B cell (primary cell): ENCODE measurements around the gene PARVB. TPM values are rescaled to one million over a fixed set of nuclear protein-coding genes. Genes with fewer than 3 reads are reported as not detected.

Source experiments
- ATAC-seq: fragments of 200-7000 bp; cut with Tn5 transposase; one replicate; pipeline ENCODE4 v1.10.0; 2021; ENCODE audit warnings: low read depth, mild to moderate bottlenecking, moderate number of reproducible peaks, moderate library complexity
- CTCF ChIA-PET: fragments of 350-600 bp; sonication (Branson Sonifier 250); formaldehyde crosslinking; loops from one replicate; lab custom pipeline; 2021; ENCODE audit warnings: antibody characterized with exemption, inconsistent platforms; lab: Charles Lee
- POLR2A ChIA-PET: fragments of 350-600 bp; sonication (Branson Sonifier 250); formaldehyde crosslinking; loops from one replicate; lab custom pipeline; 2021; ENCODE audit warnings: antibody characterized with exemption; lab: Charles Lee
- DNase-seq: peaks from one replicate; pipeline ENCODE4 v3.0.0; 2013
- H2AFZ ChIP-seq: 2 replicates; pipeline ENCODE4 v1.6.1; 2012; ENCODE audit warnings: mild to moderate bottlenecking, low read depth, low read length; ENCODE audit not compliant: insufficient read depth, poor library complexity, severe bottlenecking
- H3K27ac ChIP-seq, 2 donors: 1 replicate in 1 of 2; 2 replicates in 1 of 2; pipeline ENCODE4 v1.5.1; 2012 to 2013; ENCODE audit warnings: low read length in 2 of 2, mild to moderate bottlenecking in 2 of 2, moderate library complexity in 1 of 2
- H3K27me3 ChIP-seq, 4 experiments: fragments of 200-600 bp in 1 of 4; sonication (generic) in 1 of 4; replicated peaks in 1 of 4; 1 replicate in 2 of 4; 2 replicates in 2 of 4; pipeline versions ENCODE4 v1.6.1 to v1.7.0; 2013 to 2016; ENCODE audit warnings: low read length in 3 of 4, mild to moderate bottlenecking in 2 of 4, mixed read lengths in 1 of 4, moderate library complexity in 1 of 4; ENCODE audit not compliant: insufficient read depth in 4 of 4, control insufficient read depth in 3 of 4; ENCODE audit errors: control extremely low read depth in 1 of 4
- H3K36me3 ChIP-seq, 2 experiments: replicated peaks in 1 of 2; 1 replicate in 1 of 2; 2 replicates in 1 of 2; pipeline versions ENCODE4 v1.6.1 to v1.7.1; 2013; ENCODE audit warnings: low read length in 1 of 2; ENCODE audit not compliant: insufficient read depth in 2 of 2, control insufficient read depth in 1 of 2; ENCODE audit errors: control extremely low read depth in 1 of 2, extremely low read depth in 1 of 2
- H3K4me1 ChIP-seq, 2 donors: fragments of 200-600 bp in 1 of 2; sonication (generic) in 1 of 2; 1 replicate in 1 of 2; 2 replicates in 1 of 2; pipeline versions ENCODE4 v1.5.1 to v1.6.1; 2013 to 2017; ENCODE audit warnings: low read length in 2 of 2; ENCODE audit not compliant: control insufficient read depth in 2 of 2, insufficient read depth in 2 of 2
- H3K4me2 ChIP-seq: replicated peaks from 2 replicates; pipeline ENCODE3; 2012; ENCODE audit warnings: mild to moderate bottlenecking, low read depth, low read length; ENCODE audit not compliant: poor library complexity, severe bottlenecking
- H3K4me3 ChIP-seq, 5 experiments: fragments of 200-600 bp in 1 of 5; sonication (generic) in 1 of 5; 1 replicate in 3 of 5; 2 replicates in 2 of 5; pipeline versions ENCODE4 v1.5.1 to v1.7.0; 2011 to 2016; ENCODE audit warnings: low read length in 4 of 5, mild to moderate bottlenecking in 4 of 5, low read depth in 2 of 5, control low read depth in 1 of 5, moderate library complexity in 1 of 5; ENCODE audit not compliant: insufficient read depth in 1 of 5; ENCODE audit errors: control extremely low read depth in 1 of 5, extremely low read depth in 1 of 5
- H3K79me2 ChIP-seq: fragments of 200-600 bp; sonication (generic); one replicate; pipeline ENCODE4 v1.6.0; 2016; ENCODE audit warnings: low read length; ENCODE audit not compliant: control insufficient read depth, insufficient read depth
- H3K9ac ChIP-seq: fragments of 200-600 bp; sonication (generic); 2 replicates; pipeline ENCODE4 v1.6.1; 2017; ENCODE audit warnings: mild to moderate bottlenecking, low read length, moderate library complexity
- H3K9me3 ChIP-seq, 3 donors: one replicate each; pipeline versions ENCODE4 v1.6.1 to v1.7.1; 2013; ENCODE audit warnings: low read length in 2 of 3; ENCODE audit not compliant: control insufficient read depth in 2 of 3, insufficient read depth in 1 of 3; ENCODE audit errors: control extremely low read depth in 1 of 3
- H4K20me1 ChIP-seq: 2 replicates; pipeline ENCODE4 v1.6.0; 2012; ENCODE audit warnings: mild to moderate bottlenecking, low read length; ENCODE audit not compliant: insufficient read depth, control insufficient read depth, poor library complexity, severe bottlenecking
- H3K27ac Mint-ChIP-seq: one replicate; pipeline ENCODE4 v1.8.0; 2021; ENCODE audit warnings: mixed read lengths
- H3K27me3 Mint-ChIP-seq: one replicate; pipeline ENCODE4 v1.8.0; 2021; ENCODE audit warnings: mixed read lengths
- H3K4me1 Mint-ChIP-seq: one replicate; pipeline ENCODE4 v1.8.0; 2021; ENCODE audit warnings: mixed read lengths
- H3K4me3 Mint-ChIP-seq: one replicate; pipeline ENCODE4 v1.8.0; 2021; ENCODE audit warnings: mixed read lengths
- H3K9me3 Mint-ChIP-seq: one replicate; pipeline ENCODE4 v1.8.0; 2022; ENCODE audit warnings: mixed read lengths; ENCODE audit not compliant: insufficient read depth
- EZH2 ChIP-seq: IDR thresholded peaks from 2 replicates; pipeline ENCODE4 v1.6.1; 2012; ENCODE audit warnings: borderline replicate concordance, low read depth, mild to moderate bottlenecking, moderate library complexity, low read length; ENCODE audit not compliant: insufficient read depth, poor library complexity, severe bottlenecking
- WGBS: methylation state at CpG from one replicate; pipeline ENCODE4 v1.1.5; 2013; ENCODE audit warnings: missing lambda C conversion rate; ENCODE audit not compliant: insufficient coverage; 5-methylcytosine and 5-hydroxymethylcytosine counted together
- intact Hi-C: fragments of 100-400 bp; cut with micrococcal nuclease; formaldehyde crosslinking; loops from one replicate; pipeline ENCODE4 v1.10.0; 2022
- polyA plus RNA-seq: library from polyadenylated mRNA; depleted of rRNA; stranded (reverse); fragments of >200 nt; gene quantifications from 2 replicates; pipeline ENCODE4 v1.2.3, GENCODE V29; 2012
- total RNA-seq, 2 donors: library from RNA; stranded (reverse); fragments of 120-200 nt in 1 of 2; gene quantifications; 1 replicate in 1 of 2; 2 replicates in 1 of 2; pipeline versions ENCODE4 v1.2.3 to v1.2.4, GENCODE V29; 2013 to 2022
- TF ChIP-seq, protein P1 (sequence below): fragments of 200-600 bp; IDR thresholded peaks from one replicate; pipeline ENCODE4 v1.8.0; 2022; ENCODE audit warnings: antibody characterized with exemption, mild to moderate bottlenecking

The PARVB gene
- total and polyA plus RNA-seq, 2 donors (not counting 1 experiment from before 2014, with no cell fraction given), result 48.0 to 49.4 TPM

DNA sequence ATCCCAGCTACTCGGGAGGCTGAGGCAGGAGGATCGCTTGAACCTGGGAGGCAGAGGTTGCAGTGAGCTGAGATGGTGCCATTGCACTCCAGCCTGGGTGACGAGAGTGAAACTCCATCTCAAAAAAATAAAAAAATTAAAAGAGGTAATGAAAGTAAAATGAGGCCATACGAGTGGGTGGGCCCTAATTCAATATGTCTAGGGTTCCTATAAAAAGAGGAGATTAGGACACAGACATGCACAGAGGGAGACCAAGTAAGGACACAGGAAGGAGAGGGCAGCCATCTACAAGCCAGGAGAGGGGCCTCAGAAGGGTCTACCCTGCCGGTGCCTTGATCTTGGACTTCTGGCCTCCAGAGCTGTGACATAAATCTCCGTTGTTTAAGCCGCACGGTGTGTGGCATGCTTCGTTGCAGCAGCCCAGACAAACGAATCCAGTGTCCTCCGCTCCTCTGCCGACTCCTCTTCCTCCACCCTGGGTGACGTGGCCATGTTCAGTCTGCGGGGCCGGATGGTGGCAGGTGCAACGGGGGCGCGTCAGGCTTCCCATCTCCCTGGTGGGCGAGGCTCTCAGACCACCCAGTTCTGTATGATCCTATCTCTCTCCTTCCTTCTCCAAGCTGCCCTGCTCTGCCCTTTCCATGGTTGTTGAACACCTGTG is 105.0 kb downstream of the PARVB start:
- H3K27ac Mint-ChIP-seq, result no peak overlapping the region
- no peak for TF ChIP-seq EZH2
- TF ChIP-seq, protein P1, sequence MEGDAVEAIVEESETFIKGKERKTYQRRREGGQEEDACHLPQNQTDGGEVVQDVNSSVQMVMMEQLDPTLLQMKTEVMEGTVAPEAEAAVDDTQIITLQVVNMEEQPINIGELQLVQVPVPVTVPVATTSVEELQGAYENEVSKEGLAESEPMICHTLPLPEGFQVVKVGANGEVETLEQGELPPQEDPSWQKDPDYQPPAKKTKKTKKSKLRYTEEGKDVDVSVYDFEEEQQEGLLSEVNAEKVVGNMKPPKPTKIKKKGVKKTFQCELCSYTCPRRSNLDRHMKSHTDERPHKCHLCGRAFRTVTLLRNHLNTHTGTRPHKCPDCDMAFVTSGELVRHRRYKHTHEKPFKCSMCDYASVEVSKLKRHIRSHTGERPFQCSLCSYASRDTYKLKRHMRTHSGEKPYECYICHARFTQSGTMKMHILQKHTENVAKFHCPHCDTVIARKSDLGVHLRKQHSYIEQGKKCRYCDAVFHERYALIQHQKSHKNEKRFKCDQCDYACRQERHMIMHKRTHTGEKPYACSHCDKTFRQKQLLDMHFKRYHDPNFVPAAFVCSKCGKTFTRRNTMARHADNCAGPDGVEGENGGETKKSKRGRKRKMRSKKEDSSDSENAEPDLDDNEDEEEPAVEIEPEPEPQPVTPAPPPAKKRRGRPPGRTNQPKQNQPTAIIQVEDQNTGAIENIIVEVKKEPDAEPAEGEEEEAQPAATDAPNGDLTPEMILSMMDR, result no peak
- H4K20me1 ChIP-seq, result peaks cover 14% of the 10 kb centered on the region
- intact Hi-C loops, result no loop called here
- H3K36me3 ChIP-seq, result peaks cover 0 to 37% of the 10 kb centered on the region in 2 experiments
- ChIA-PET POLR2A (no interaction called here), CTCF (no interaction called here)
- no peak for ATAC-seq
- H3K27me3 ChIP-seq, result no peaks in the 10 kb centered on the region
- H3K4me3 ChIP-seq, result no peak overlapping the region
- no peaks in the 10 kb centered on the region for H3K79me2 ChIP-seq
- WGBS, result 94% methylated on average over 17 of the region's 19 CpGs
- H3K9me3 Mint-ChIP-seq, result peaks cover 10% of the 10 kb centered on the region
- peaks cover 7% of the 10 kb centered on the region for H3K4me1 Mint-ChIP-seq
- peaks cover 0 to 26% (median 19%) of the 10 kb centered on the region in 3 donors for H3K9me3 ChIP-seq
- no peak for DNase-seq
- H3K4me1 ChIP-seq, result no peaks in the 10 kb centered on the region
- H3K27me3 Mint-ChIP-seq, result no peaks in the 10 kb centered on the region
- no peak overlapping the region for H3K4me3 Mint-ChIP-seq
- no peak overlapping the region for H3K4me2 ChIP-seq
- H3K9ac ChIP-seq, result no peak overlapping the region
- no peak overlapping the region for H2AFZ ChIP-seq
- no peak overlapping the region for H3K27ac ChIP-seq

DNA sequence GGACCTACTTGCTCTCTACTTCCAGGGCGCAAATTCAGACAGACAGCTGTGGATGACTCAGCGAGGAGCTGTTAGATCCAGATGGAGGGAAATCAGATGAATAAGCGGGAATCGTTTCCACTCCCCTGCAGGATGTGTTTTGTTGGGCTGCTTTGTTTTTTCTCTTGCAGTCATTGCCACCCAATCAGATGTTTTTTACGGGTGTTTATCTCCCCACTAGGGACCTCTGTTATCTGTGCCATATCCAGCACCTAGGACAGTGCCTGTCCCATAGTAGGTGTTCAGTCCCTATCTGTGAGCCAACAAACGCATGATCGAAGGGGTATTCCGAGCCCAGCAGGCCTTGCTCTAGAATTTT is 105.5 kb downstream of the PARVB start:
- intact Hi-C loops, result no loop called here
- Histone ChIP-seq H2AFZ (no peak overlapping the region), H3K27me3 (no peaks in the 10 kb centered on the region), H3K9me3 (peaks cover 0 to 22% (median 19%) of the 10 kb centered on the region in 3 donors), H3K36me3 (peaks cover 0 to 42% of the 10 kb centered on the region in 2 experiments), H3K9ac (no peak overlapping the region), H4K20me1 (peaks cover 11% of the 10 kb centered on the region), H3K27ac (no peak overlapping the region), H3K79me2 (no peaks in the 10 kb centered on the region), H3K4me2 (no peak overlapping the region), H3K4me1 (no peaks in the 10 kb centered on the region), H3K4me3 (no peak overlapping the region)
- H3K9me3 Mint-ChIP-seq, result peaks cover 10% of the 10 kb centered on the region
- CTCF ChIA-PET, result no interaction called here
- H3K27me3 Mint-ChIP-seq, result no peaks in the 10 kb centered on the region
- TF ChIP-seq EZH2, result no peak
- TF ChIP-seq, protein P1, result no peak
- H3K27ac Mint-ChIP-seq, result no peak overlapping the region
- POLR2A ChIA-PET, result no interaction called here
- no peak for ATAC-seq
- peaks cover 7% of the 10 kb centered on the region for H3K4me1 Mint-ChIP-seq
- no peak overlapping the region for H3K4me3 Mint-ChIP-seq
- no peak for DNase-seq
- 98% methylated on average over 5 of the region's 8 CpGs for WGBS
